Esophagus muscularis mucosa (tissue), 4 donors: ENCODE results near the gene SUFU.
A peak's percentile ranks its signal among the peaks of the same experiment; 100 is the strongest.

Source experiments
- CTCF ChIP-seq, 3 experiments: fragments of 200-600 bp in 2 of 3; fragments of 450-650 bp in 1 of 3; sonication (generic) in 2 of 3; IDR thresholded peaks; one replicate each; pipeline ENCODE4 v1.5.1; 2017 to 2019; ENCODE audit warnings: antibody characterized with exemption in 3 of 3, mild to moderate bottlenecking in 2 of 3, moderate library complexity in 1 of 3
- EP300 ChIP-seq: sonication (generic); formaldehyde crosslinking; IDR thresholded peaks from one replicate; pipeline ENCODE4 v1.6.1; 2017; ENCODE audit warnings: antibody characterized with exemption
- POLR2A ChIP-seq: fragments of 450-650 bp; IDR thresholded peaks from one replicate; pipeline ENCODE4 v1.6.1; 2017; ENCODE audit warnings: antibody characterized with exemption, moderate library complexity, mild to moderate bottlenecking, low read depth
- POLR2AphosphoS5 ChIP-seq, 2 donors: sonication (generic); formaldehyde crosslinking; IDR thresholded peaks; one replicate each; pipeline ENCODE4 v1.6.1; 2017; ENCODE audit warnings: antibody characterized with exemption in 2 of 2

GRCh38 chr10:102492983-102493382, 10.8 kb upstream of the SUFU start:
- TF ChIP-seq POLR2AphosphoS5 (IDR thresholded peaks at IDR 0.05) (peak; percentile 70 to 72), CTCF (IDR thresholded peaks at IDR 0.05) (no peak), POLR2A (no peak), EP300 (no peak)
